Activated naive CD4-positive, alpha-beta T cell treated with anti-CD3 and anti-CD28 coated beads, Interleukin-2, amount 50 U/mL, for 24 hours (primary cell): ENCODE measurements around the gene GRID1.

ENCODE experiments used
- H3K27ac Mint-ChIP-seq: one replicate; pipeline ENCODE4 v1.8.0; 2021; ENCODE audit warnings: mild to moderate bottlenecking, mixed read lengths
- H3K27me3 Mint-ChIP-seq: one replicate; pipeline ENCODE4 v1.8.0; 2021; ENCODE audit warnings: mixed read lengths
- H3K36me3 Mint-ChIP-seq: one replicate; pipeline ENCODE4 v1.8.0; 2021; ENCODE audit warnings: mixed read lengths
- H3K4me1 Mint-ChIP-seq: one replicate; pipeline ENCODE4 v1.8.0; 2021; ENCODE audit warnings: mixed read lengths
- H3K4me3 Mint-ChIP-seq: one replicate; pipeline ENCODE4 v1.8.0; 2021; ENCODE audit warnings: mild to moderate bottlenecking, mixed read lengths
- H3K9me3 Mint-ChIP-seq: one replicate; pipeline ENCODE4 v1.8.0; 2021; ENCODE audit warnings: mixed read lengths

GRID1 gene

DNA sequence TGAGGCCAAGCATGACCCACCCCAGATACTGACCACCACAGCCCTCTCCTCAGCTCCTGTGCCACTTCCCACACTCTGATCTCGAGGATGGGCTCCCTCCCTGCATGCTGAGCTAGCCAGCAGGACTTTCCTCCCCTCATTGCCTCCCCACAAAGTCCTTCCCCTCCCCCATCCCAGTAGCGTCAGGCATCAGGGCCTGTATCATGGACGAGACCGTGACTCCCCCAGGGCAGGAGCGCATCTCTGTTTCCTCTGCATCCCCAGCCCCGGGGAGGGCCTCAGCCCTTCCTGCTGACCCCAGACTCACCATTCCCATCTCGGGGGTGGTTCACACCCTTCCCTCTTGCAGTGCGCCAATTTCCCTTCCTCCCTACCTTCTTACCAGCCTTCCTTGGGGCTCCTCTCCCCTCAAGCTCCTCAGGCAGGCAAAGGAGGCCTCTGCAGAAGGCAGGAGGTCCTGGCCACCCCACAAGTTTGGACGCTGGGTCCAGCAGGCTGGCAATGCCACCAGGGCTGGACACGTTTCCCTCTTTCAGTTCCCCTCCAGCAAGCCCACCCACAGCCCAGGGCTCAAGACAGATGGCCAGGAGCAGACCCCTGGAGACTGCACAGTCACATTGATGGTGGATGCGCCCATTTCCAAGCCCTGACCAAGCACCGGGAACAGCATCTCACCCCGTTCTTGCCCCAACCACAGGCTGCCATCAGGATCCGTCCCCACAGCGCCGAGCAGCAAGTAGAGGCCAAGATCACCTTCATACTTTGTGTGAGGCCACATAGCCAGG lies 36.5 kb downstream of the GRID1 start:
- H3K9me3 Mint-ChIP-seq = no peaks in the 10 kb centered on the region
- H3K27me3 Mint-ChIP-seq = no peaks in the 10 kb centered on the region
- no peak overlapping the region for H3K4me3 Mint-ChIP-seq
- no peak overlapping the region for H3K27ac Mint-ChIP-seq
- H3K36me3 Mint-ChIP-seq = no peaks in the 10 kb centered on the region
- H3K4me1 Mint-ChIP-seq = no peaks in the 10 kb centered on the region

DNA sequence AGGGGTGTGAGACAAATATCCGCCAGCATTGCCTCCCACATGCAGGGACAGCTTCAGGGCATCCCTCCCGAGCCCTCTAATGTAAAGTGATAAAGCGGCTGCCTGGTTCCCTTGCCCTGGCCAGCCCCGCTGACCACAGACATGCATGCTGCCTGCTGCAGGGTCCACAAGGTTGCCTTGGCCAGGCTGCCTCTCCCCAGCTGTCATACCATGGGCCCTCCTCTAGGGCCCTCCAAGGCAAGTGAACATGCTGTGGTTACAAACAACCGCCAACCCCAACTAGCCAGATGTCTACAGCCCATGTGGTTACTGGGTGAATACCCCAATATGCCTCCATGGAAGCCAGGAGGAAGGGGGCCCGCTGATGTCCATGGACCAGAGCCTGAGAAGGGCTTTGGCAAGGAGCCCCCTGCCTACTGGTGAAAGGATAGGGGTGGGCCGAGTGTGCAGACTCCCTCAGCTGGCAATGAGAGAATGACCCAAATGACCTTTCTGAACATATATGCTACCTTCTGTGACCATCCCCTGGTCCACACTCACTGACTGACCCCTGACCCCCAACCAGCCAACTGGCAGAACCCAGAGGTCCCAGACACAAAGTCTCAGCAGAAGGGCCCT lies 37.4 kb downstream of the GRID1 start:
- Mint-ChIP-seq H3K4me3 (no peak overlapping the region), H3K36me3 (no peaks in the 10 kb centered on the region), H3K4me1 (no peaks in the 10 kb centered on the region), H3K9me3 (no peaks in the 10 kb centered on the region), H3K27ac (no peak overlapping the region), H3K27me3 (no peaks in the 10 kb centered on the region)

DNA sequence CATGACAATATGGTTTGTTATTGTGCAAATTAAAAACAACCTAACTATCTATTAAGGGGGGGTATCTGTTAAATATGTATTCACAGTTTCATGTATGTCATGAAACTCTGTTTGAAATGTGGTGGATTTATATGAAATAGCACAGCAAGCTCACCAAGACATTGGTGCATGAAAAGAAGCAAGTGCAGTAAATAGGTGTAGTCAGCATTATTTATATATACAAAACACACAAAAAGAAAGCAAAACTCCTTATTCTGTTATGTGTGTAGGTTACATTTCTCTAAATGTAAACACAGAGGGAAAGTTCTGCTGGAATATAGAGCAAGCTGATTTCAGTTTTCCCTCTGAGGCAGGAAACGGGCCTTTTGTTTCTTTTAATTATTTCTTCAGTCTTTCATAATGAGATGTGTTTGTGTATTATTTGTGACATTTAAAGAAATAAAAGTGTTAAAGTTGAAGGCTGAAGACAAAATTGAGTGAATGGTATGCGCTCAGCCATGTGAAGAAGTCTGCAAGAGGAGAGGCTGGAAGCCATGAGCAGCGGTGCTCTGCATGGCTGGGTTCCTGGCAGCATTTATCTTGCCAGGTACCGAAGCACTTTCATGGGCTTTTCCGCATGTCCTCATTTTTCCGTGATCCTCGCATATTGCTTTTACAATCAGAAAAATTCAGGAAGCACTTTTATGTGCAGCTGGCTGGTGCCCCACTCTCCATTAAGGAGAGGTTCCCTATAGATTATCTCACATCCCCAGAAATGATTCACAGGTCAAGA lies 38.5 kb downstream of the GRID1 start:
- Mint-ChIP-seq H3K4me1 (no peaks in the 10 kb centered on the region), H3K27me3 (no peaks in the 10 kb centered on the region), H3K36me3 (no peaks in the 10 kb centered on the region), H3K27ac (no peak overlapping the region), H3K9me3 (no peaks in the 10 kb centered on the region), H3K4me3 (no peak overlapping the region)

DNA sequence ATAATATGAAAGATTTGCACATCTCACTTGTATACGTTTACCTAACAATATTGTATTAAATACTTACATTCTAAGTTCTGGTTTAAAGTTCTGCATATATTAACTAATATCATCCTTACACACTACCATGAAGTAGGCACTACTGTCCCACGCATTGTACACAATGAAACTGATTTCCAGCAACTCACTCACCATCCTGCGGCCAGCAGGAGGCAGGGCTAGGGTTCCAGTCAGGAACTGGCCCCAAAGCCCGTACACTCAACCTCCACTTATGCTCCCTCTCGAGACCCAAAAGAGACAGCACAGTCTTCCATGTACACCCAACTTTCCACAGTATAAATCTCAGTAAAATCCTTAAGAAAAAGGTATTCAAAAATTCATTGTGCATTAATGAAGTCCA lies 41.4 kb downstream of the GRID1 start:
- Mint-ChIP-seq H3K4me1 (no peaks in the 10 kb centered on the region), H3K27ac (no peak overlapping the region), H3K4me3 (no peak overlapping the region)

DNA sequence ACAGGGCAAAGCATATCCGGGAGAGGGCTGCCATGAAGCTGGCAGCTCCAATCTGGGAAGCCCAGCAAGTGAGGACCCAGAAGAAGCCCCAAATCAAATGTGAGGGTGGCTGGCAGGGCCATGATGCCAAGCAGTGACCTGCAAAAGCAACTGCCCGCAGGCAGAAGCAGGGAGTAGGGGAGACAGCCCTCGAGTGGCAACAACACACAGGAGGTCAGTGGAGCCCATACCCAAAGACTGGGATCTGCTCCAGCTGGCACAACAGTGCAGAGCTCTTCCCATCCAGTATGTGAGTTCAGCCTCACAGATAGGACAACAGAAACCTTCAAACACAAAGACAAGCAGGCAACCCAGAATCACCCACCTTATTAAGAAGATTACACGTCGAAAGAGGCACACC lies 45.0 kb downstream of the GRID1 start:
- Mint-ChIP-seq H3K9me3 (no peaks in the 10 kb centered on the region), H3K27ac (no peak overlapping the region), H3K4me3 (no peak overlapping the region), H3K36me3 (no peaks in the 10 kb centered on the region), H3K4me1 (no peaks in the 10 kb centered on the region), H3K27me3 (peaks cover 12% of the 10 kb centered on the region)

More for the DNA sequence above, 41.4 kb downstream of the GRID1 start:
- no peaks in the 10 kb centered on the region for H3K36me3 Mint-ChIP-seq
- H3K27me3 Mint-ChIP-seq = peaks cover 5% of the 10 kb centered on the region
- H3K9me3 Mint-ChIP-seq = no peaks in the 10 kb centered on the region

DNA sequence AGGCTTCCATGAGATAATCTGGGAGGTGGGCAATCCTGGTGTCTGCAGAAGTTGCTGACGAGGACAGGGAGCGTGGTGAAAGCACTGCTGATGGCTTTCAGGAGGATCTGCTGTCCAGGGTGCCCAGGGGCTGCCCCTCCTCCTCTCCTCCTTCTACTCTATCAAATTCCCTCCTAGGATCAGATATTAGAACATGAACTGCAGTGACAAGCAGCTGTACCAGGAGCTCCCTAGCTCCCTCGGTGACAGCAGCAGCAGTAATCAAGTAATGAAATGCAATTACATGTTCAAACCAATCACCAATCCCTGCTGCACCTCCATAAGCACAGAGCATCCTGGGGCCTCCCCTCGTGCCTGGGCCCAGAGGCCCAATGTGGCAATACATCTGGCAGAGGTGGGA lies 46.9 kb downstream of the GRID1 start:
- Mint-ChIP-seq H3K27me3 (peaks cover 13% of the 10 kb centered on the region), H3K36me3 (no peaks in the 10 kb centered on the region), H3K4me3 (no peak overlapping the region), H3K9me3 (no peaks in the 10 kb centered on the region), H3K27ac (no peak overlapping the region), H3K4me1 (no peaks in the 10 kb centered on the region)

DNA sequence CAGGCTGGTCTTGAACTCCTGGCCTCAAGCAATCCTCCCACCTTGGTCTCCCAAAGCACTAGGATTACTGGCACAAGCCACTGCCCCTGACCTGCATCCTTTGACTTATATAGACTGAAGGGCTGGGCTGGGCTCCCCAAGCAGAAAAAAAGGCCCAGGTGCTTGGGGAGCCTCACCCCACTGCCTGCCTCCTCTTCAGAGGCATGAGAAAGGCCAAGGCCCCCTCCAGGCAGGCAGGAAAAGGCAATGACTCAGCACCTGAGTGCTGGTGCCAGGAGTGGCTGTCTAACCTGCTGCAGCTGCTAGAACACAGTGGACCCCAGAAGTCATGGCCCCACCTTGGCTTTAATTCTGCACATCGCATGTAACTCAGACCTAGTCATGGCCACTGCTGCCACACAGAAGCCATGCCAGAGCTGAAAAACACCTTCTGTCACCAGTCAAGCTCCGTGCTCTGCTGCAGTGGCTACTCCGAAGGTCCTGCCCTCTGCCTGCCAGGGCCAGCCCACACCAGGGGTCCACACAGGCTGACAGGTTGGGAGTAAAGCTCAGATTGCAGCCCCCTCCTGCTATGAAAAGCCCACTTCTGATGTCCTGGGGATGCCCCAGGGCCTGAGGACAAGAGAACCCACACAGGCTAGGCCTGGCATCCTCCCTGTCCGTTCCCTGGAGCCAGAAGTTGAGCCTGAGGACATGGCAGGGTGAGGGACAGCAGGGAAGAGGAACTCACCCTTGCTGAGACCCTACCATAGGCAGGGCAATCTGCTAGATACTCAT lies 48.5 kb downstream of the GRID1 start:
- no peak overlapping the region for H3K27ac Mint-ChIP-seq
- H3K4me1 Mint-ChIP-seq = no peaks in the 10 kb centered on the region
- no peaks in the 10 kb centered on the region for H3K36me3 Mint-ChIP-seq
- H3K9me3 Mint-ChIP-seq = no peaks in the 10 kb centered on the region
- H3K4me3 Mint-ChIP-seq = no peak overlapping the region
- H3K27me3 Mint-ChIP-seq = peaks cover 13% of the 10 kb centered on the region

DNA sequence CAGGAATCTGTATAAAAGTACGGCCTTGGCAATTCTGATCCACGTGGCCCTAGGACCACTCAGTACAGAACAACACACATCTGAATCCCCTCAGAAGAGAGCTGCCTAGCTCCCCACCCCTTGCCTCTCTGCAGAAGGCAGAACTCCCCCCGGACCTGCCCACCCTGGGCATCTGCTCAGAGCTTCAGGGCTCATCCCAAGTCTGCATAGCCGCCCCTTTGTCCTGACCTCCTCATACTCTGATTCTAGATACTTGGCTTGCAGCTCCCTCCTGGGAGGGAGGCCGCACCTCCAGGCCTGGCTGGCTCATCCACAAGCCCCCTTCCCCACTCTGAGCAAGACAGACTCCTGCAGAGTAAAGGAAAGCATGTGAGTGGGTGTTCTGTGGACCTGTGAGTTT lies 49.6 kb downstream of the GRID1 start:
- H3K27me3 Mint-ChIP-seq = peaks cover 12% of the 10 kb centered on the region
- no peak overlapping the region for H3K4me3 Mint-ChIP-seq
- no peaks in the 10 kb centered on the region for H3K9me3 Mint-ChIP-seq
- H3K27ac Mint-ChIP-seq = no peak overlapping the region
- H3K4me1 Mint-ChIP-seq = no peaks in the 10 kb centered on the region
- no peaks in the 10 kb centered on the region for H3K36me3 Mint-ChIP-seq

DNA sequence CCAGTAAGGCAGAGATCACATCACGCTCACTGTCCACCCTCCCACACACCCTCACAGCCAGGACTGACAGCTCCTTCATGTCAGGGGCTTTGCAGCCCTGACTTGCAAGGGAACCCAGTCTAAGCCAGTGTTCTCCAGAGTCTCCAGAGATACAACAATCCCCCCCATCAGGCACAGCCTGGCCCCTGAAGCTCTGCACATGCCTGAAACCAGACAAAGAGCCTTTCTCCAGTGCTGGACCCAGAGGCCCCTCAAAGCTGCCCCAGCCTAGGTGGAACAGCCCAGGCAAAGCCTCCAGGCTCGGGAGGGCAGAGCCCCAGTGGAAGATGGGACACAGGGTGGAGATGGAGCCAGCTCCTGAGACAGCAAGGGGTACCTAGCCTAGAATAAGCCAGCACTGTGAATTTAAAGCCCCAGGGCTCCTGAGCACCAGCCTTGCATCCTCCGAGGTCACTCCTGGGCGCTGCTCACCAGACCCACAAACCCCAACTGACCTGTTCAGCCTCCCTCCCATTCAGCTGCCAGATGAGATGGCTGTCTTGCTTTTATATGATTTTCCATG lies 50.2 kb downstream of the GRID1 start:
- H3K27ac Mint-ChIP-seq = no peak overlapping the region
- no peaks in the 10 kb centered on the region for H3K4me1 Mint-ChIP-seq
- H3K27me3 Mint-ChIP-seq = peaks cover 8% of the 10 kb centered on the region
- no peak overlapping the region for H3K4me3 Mint-ChIP-seq
- no peaks in the 10 kb centered on the region for H3K9me3 Mint-ChIP-seq
- no peaks in the 10 kb centered on the region for H3K36me3 Mint-ChIP-seq

DNA sequence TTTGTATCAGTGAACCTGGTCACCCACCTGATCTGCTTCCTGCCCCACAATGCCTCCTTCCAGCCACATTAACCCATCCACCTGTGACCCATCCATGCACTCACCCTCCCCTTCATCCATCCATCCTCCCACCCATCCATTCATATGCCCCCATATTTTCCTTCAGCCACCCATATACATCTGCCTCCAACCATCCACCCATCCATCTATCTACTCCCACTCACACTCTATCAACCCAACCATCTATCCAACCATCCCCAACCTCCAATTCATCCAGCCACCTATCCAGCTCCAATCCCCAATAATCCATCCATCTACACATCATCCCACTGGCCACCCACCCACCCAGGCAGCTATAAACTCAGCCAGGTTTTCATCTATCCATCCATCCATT lies 51.0 kb downstream of the GRID1 start:
- H3K4me3 Mint-ChIP-seq = no peak overlapping the region
- H3K27me3 Mint-ChIP-seq = peaks cover 8% of the 10 kb centered on the region
- H3K27ac Mint-ChIP-seq = no peak overlapping the region
- H3K36me3 Mint-ChIP-seq = no peaks in the 10 kb centered on the region
- H3K9me3 Mint-ChIP-seq = no peaks in the 10 kb centered on the region
- no peaks in the 10 kb centered on the region for H3K4me1 Mint-ChIP-seq

DNA sequence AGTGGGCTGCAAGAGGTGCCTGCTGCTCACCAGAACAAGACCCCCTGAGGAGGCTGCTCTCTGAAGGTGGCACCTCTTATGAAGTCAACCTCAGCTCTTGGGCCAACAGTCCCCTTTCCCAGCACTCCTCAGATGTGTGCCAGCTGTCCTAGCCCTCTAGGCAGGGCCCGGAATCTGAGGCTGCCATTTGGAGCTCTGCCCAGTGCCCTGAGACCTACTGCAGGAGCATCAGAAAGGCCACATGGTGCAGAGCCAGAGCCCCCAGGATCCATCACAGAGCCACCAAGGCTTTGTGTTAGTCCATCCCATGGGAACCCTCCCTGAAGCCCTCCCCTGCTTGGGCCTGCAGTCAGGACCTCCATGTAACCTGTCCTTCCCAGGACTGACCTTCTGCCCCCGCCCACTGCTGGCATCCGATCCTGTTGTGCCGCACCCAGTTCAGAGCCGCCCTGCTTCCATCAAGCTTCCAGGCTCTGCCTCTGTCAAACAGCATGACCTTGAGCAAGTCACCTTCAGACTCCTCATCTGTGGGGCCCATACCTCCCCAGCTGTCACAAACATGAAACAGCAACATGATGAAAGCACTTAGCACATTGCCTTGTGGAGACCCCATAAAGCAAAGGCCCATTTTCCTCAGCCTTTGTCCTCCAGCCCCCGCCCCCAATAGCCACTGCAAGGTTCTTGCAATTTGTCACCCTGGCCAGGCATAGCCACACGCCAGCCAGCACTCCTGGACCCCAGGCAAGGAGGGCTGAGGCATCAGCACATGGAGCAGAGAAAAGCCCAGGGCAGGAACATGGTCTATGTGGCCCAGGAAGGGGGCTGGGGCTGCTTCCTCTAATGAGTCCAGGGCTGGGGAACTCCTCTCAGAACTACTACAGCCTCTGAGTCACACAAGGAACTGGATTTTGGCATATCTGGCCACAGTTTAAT lies 51.7 kb downstream of the GRID1 start:
- no peak overlapping the region for H3K4me3 Mint-ChIP-seq
- H3K27me3 Mint-ChIP-seq = peaks cover 11% of the 10 kb centered on the region
- H3K36me3 Mint-ChIP-seq = no peaks in the 10 kb centered on the region
- no peaks in the 10 kb centered on the region for H3K4me1 Mint-ChIP-seq
- no peaks in the 10 kb centered on the region for H3K9me3 Mint-ChIP-seq
- H3K27ac Mint-ChIP-seq = no peak overlapping the region

DNA sequence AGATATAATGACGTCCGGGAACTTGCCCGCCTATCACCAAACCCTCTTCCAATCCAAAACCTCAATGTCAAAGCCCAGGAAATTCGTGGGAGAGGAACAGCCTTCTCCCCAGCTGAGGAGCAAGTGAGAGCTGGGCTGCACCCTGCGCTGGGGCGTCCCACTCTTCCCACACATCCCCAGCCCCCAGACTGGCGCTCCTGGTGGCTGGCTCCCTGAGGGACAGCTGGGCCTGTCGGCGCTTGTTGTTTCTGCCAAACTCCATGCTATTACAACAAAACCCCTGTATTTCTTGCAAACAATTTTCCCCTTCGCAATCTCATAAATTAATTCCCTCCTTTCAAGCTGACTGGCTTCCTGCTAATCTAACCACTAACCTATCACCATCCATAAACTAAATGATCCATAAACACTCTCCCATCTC lies 53.0 kb downstream of the GRID1 start:
- no peaks in the 10 kb centered on the region for H3K4me1 Mint-ChIP-seq
- no peaks in the 10 kb centered on the region for H3K9me3 Mint-ChIP-seq
- no peaks in the 10 kb centered on the region for H3K36me3 Mint-ChIP-seq
- H3K27me3 Mint-ChIP-seq = peaks cover 6% of the 10 kb centered on the region
- H3K27ac Mint-ChIP-seq = no peak overlapping the region
- H3K4me3 Mint-ChIP-seq = no peak overlapping the region

DNA sequence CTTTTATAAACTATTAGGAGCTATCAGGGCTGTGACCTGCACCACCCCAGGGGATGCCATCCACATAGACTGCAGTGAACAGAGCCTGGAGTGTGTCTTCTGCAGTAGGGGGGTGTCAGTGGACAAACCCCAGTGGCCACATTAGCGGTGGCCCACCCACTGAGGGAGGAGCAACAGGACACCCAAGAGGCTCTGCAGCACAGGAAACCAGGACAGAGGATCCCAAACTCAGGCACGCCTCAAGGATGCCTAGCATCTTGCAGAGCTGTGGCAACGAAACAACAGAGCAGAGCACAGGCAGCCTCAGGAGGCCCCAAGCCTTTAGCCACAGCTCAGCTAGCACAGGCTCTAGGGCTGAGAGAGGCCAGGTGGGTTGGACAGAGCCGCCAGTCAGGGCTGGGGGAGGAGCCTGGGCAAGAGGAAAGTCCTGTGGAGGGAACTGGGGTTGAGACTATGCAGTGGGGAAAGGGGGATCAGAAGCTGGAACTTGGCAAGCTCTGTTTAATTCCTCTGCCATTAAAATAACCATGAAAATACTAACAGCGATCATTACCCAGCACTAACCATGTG lies 53.8 kb downstream of the GRID1 start:
- no peaks in the 10 kb centered on the region for H3K4me1 Mint-ChIP-seq

DNA sequence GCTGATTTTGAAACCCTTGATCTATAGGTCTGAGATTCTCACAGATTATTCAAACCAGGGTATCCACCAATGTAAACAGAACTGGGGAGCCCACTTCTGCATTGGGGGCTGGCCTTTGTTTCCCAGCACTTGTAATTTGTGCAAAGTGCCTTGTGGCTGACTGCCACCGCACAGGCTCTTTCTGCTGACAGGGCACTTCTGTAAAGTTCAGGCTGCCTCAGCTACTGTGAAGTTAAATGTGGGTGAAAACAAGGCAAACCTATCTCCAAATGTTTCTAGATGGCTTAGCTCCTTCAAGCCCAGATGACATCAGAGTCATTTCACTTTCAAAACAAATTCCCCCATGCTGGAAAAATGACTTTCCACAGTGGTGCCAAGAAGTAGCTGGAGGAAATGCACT lies 54.7 kb downstream of the GRID1 start:
- no peak overlapping the region for H3K4me3 Mint-ChIP-seq

More for the DNA sequence above, 53.8 kb downstream of the GRID1 start:
- no peak overlapping the region for H3K27ac Mint-ChIP-seq
- no peak overlapping the region for H3K4me3 Mint-ChIP-seq
- peaks cover 5% of the 10 kb centered on the region for H3K27me3 Mint-ChIP-seq
- H3K9me3 Mint-ChIP-seq = no peaks in the 10 kb centered on the region
- H3K36me3 Mint-ChIP-seq = no peaks in the 10 kb centered on the region

More for the DNA sequence above, 54.7 kb downstream of the GRID1 start:
- Mint-ChIP-seq H3K4me1 (no peaks in the 10 kb centered on the region), H3K27ac (no peak overlapping the region), H3K27me3 (peaks cover 5% of the 10 kb centered on the region), H3K36me3 (no peaks in the 10 kb centered on the region), H3K9me3 (no peaks in the 10 kb centered on the region)
